PC-3 (cell line): ENCODE measurements around the gene ADM5. TPM values are rescaled to one million over a fixed set of nuclear protein-coding genes. Genes with fewer than 3 reads are reported as not detected.
A peak's percentile ranks its signal among the peaks of the same experiment; 100 is the strongest.

Experiments
- ATAC-seq: fragments of 200-7000 bp; cut with Tn5 transposase; 2 replicates; pipeline ENCODE4 v1.9.1; 2020; ENCODE audit warnings: mild to moderate bottlenecking, moderate library complexity
- BruUV-seq: library from RNA; stranded (reverse); fragments of 400-500 nt; replicated peaks from 2 replicates; lab custom pipeline; 2021; lab: Mats Ljungman, UMichigan
- CTCF ChIA-PET: fragments of 300-600 bp; sonication (Branson Sonifier 250); formaldehyde crosslinking; loops from one replicate; lab custom pipeline; 2022; ENCODE audit warnings: antibody characterized with exemption; lab: Charles Lee
- POLR2A ChIA-PET: fragments of 300-600 bp; sonication (Branson Sonifier 250); formaldehyde crosslinking; loops from one replicate; lab custom pipeline; 2022; ENCODE audit warnings: antibody characterized with exemption; ENCODE audit not compliant: unreplicated experiment; lab: Charles Lee
- DNase-seq: peaks from one replicate; pipeline ENCODE4 v3.0.0-alpha.2; 2015
- H2AFZ ChIP-seq: fragments of 300-600 bp; sonication (generic); 2 replicates; pipeline ENCODE4 v1.6.0; 2016; ENCODE audit warnings: antibody characterized with exemption, low read length
- H3F3A ChIP-seq: fragments of 300-600 bp; sonication (generic); one replicate; pipeline ENCODE4 v1.6.0; 2017; ENCODE audit warnings: antibody characterized with exemption, low read length, control low read depth, mild to moderate bottlenecking; ENCODE audit not compliant: unreplicated experiment
- H3K27ac ChIP-seq: fragments of 300-600 bp; sonication (generic); 2 replicates; pipeline ENCODE4 v1.5.1; 2016; ENCODE audit warnings: mild to moderate bottlenecking, low read length
- H3K27me3 ChIP-seq: fragments of 300-600 bp; sonication (generic); 2 replicates; pipeline ENCODE4 v1.6.1; 2016; ENCODE audit warnings: low read length, mixed read lengths
- H3K36me3 ChIP-seq: fragments of 300-600 bp; sonication (generic); 2 replicates; pipeline ENCODE4 v1.6.1; 2016; ENCODE audit warnings: low read depth, mixed run types, low read length, mixed read lengths
- H3K4me1 ChIP-seq: fragments of 300-600 bp; sonication (generic); 2 replicates; pipeline ENCODE4 v1.5.1; 2016; ENCODE audit warnings: low read length; ENCODE audit not compliant: insufficient read depth
- H3K4me2 ChIP-seq: fragments of 300-600 bp; sonication (generic); 2 replicates; pipeline ENCODE4 v1.6.0; 2016; ENCODE audit warnings: low read length
- H3K4me3 ChIP-seq: fragments of 300-600 bp; sonication (generic); 2 replicates; pipeline ENCODE4 v1.5.1; 2016; ENCODE audit warnings: mild to moderate bottlenecking, low read length, mixed read lengths
- H3K79me2 ChIP-seq: fragments of 300-600 bp; sonication (generic); 2 replicates; pipeline ENCODE4 v1.6.1; 2017; ENCODE audit warnings: low read length, mixed read lengths
- H3K9ac ChIP-seq: fragments of 300-600 bp; sonication (generic); 2 replicates; pipeline ENCODE4 v1.6.0; 2016; ENCODE audit warnings: mild to moderate bottlenecking, low read length
- H3K9me2 ChIP-seq: fragments of 300-600 bp; sonication (generic); replicated peaks from 2 replicates; pipeline ENCODE4 v1.6.1; 2016; ENCODE audit warnings: mixed run types, low read length, mixed read lengths
- H3K9me3 ChIP-seq: fragments of 300-600 bp; sonication (generic); 2 replicates; pipeline ENCODE4 v1.6.1; 2016; ENCODE audit warnings: low read length, mixed read lengths
- H4K20me1 ChIP-seq: fragments of 300-600 bp; sonication (generic); 2 replicates; pipeline ENCODE4 v1.6.1; 2016; ENCODE audit warnings: low read length, mixed read lengths
- EZH2 ChIP-seq: fragments of 300-600 bp; sonication (generic); IDR thresholded peaks from one replicate; pipeline ENCODE4 v1.6.1; 2017; ENCODE audit warnings: antibody characterized with exemption, mild to moderate bottlenecking, low read length; ENCODE audit not compliant: unreplicated experiment
- EZH2phosphoT487 ChIP-seq: fragments of 300-600 bp; sonication (generic); IDR thresholded peaks from 2 replicates; pipeline ENCODE4 v1.6.1; 2018; ENCODE audit warnings: mild to moderate bottlenecking, antibody characterized with exemption, low read length, borderline replicate concordance
- intact Hi-C: fragments of 100-400 bp; cut with micrococcal nuclease; formaldehyde crosslinking; loops from 2 replicates; pipeline ENCODE4 v1.9.0; 2023
- total RNA-seq: library from RNA; depleted of rRNA; stranded (reverse); fragments of >200 nt; gene quantifications from 2 replicates; pipeline ENCODE4 v1.2.3, GENCODE V29; 2014
- TF ChIP-seq, protein P1 (sequence below): fragments of 300-600 bp; sonication (generic); conservative IDR thresholded peaks from 2 replicates; pipeline ENCODE4 v1.5.1; 2017; ENCODE audit warnings: antibody characterized with exemption, low read depth, mild to moderate bottlenecking, low read length

Gene ADM5
- total RNA-seq, 1 experiment from 2014 or later: 6.3 TPM

DNA sequence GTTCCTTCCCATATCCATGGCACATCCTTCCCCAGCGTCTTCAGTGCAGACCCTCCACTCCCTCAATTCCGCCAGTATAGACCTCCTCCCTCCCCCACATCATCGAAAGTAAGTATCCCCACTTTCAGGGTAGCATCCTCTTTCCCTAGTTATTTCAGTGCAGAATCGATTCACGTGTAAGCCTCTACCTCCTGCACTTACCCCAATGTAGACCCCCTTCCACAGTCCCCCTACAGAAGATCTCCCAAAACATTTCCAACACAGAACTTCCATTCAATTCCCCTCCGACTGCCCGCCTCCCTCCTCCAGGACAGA, 24.4 kb upstream of the ADM5 start:
- Histone ChIP-seq H3K27ac (peak overlapping the region; percentile 60), H3K9me2 (no peaks in the 10 kb centered on the region), H3K9ac (peak overlapping the region; percentile 84), H3K36me3 (peaks cover 16% of the 10 kb centered on the region), H3K9me3 (no peaks in the 10 kb centered on the region), H3K27me3 (no peaks in the 10 kb centered on the region), H3K79me2 (peaks cover 36% of the 10 kb centered on the region), H3K4me3 (peak overlapping the region; percentile 89), H3F3A (no peaks in the 10 kb centered on the region), H3K4me2 (peak overlapping the region; percentile 98), H2AFZ (peak overlapping the region; percentile 88), H3K4me1 (peaks cover 18% of the 10 kb centered on the region), H4K20me1 (peaks cover 3% of the 10 kb centered on the region; the same call in 1 of the 2 replicates)
- CTCF ChIA-PET: interaction anchor here (0.6 kb wide), 1 partner anchor 94 kb away, joined by 3 read pairs; no protein-coding TSS in a partner anchor
- POLR2A ChIA-PET: interaction anchor here (0.6 to 0.9 kb wide), 4 partner anchors 25 to 137 kb away, joined by 4 to 7 read pairs (median 6); partner anchors contain the start of genes AP2A1, RCN3 and RRAS
- ATAC-seq (no peak), DNase-seq (peak; percentile 25)
- no peak for TF ChIP-seq EZH2phosphoT487
- TF ChIP-seq, protein P1, sequence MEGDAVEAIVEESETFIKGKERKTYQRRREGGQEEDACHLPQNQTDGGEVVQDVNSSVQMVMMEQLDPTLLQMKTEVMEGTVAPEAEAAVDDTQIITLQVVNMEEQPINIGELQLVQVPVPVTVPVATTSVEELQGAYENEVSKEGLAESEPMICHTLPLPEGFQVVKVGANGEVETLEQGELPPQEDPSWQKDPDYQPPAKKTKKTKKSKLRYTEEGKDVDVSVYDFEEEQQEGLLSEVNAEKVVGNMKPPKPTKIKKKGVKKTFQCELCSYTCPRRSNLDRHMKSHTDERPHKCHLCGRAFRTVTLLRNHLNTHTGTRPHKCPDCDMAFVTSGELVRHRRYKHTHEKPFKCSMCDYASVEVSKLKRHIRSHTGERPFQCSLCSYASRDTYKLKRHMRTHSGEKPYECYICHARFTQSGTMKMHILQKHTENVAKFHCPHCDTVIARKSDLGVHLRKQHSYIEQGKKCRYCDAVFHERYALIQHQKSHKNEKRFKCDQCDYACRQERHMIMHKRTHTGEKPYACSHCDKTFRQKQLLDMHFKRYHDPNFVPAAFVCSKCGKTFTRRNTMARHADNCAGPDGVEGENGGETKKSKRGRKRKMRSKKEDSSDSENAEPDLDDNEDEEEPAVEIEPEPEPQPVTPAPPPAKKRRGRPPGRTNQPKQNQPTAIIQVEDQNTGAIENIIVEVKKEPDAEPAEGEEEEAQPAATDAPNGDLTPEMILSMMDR: no peak
- no peak for TF ChIP-seq EZH2
- intact Hi-C loops: loop anchor here (1.0 to 2.0 kb wide), 3 partner anchors 11 to 74 kb away; partner anchors contain the start of genes PRR12 and RRAS
- no TSS peak for BruUV-seq

DNA sequence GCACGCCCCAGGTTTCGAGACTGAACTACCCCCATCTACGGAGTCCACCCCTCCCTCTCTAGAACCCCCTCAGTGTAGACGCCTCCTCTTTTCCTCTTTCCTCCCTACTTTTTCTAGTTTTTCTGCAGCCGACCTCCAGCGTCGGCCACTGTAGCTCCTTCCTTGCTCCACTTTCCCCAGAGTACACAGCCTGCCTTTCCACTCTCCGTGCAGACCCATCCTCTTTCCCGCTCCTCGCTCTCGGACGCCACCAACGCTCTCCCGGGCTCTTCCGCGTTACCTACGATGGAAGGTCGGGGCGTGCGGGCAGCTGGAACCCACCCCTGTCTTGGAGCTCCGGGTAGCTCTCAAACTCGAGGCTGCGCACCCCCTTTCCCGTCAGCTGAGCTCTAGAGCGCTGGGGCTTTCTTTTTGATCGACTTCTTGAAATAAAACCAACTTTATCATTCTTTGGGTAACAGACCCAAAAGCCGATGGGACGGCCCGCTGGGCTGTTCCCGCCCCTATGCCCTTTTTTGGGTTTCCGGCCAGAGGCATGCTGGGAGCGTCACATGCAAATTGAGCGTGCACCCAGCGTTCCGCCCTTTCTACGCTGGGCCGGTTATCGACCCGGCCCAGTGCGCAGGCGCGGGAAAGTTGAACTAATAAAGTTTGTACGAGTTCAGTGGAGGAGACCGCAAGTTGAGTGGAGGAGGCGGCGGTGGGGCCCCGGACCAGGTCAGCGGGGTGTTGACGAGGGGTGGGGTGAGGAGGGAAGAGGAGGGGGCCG, 23.9 kb upstream of the ADM5 start, which contains the start of the genes BCL2L12 and IRF3:
Gene BCL2L12 (plus strand): TSS at position 583 of the 769 bp plus-strand sequence. CDS start 760 bp downstream, outside the sequence.
Gene IRF3 (minus strand): TSS at position 507 of the 769 bp plus-strand sequence. CDS start 1,019 bp downstream, outside the sequence.
- POLR2A ChIA-PET: interaction anchor here (0.6 to 0.9 kb wide), 2 partner anchors 25 to 138 kb away, joined by 6 to 7 read pairs; partner anchors contain the start of genes RCN3 and RRAS
- peaks cover 36% of the 10 kb centered on the region for H3K79me2 ChIP-seq
- BruUV-seq: TSS peak; percentile 59
- peaks cover 3% of the 10 kb centered on the region; the same call in 1 of the 2 replicates for H4K20me1 ChIP-seq
- H3K4me1 ChIP-seq: peaks cover 18% of the 10 kb centered on the region
- no peaks in the 10 kb centered on the region for H3K9me3 ChIP-seq
- DNase-seq (peak; percentile 100), ATAC-seq (peak; percentile 80)
- TF ChIP-seq EZH2: no peak
- TF ChIP-seq, protein P1: no peak
- no peak for TF ChIP-seq EZH2phosphoT487
- peak within 1 kb of the TSS; percentile 60 for H3K27ac ChIP-seq
- peak within 1 kb of the TSS; percentile 84 for H3K9ac ChIP-seq
- no peaks in the 10 kb centered on the region for H3K27me3 ChIP-seq
- H3K4me3 ChIP-seq: peak within 1 kb of the TSS; percentile 89
- H3F3A ChIP-seq: no peaks in the 10 kb centered on the region
- CTCF ChIA-PET: interaction anchor here (0.5 kb wide), 1 partner anchor 96 kb away, joined by 4 read pairs; no protein-coding TSS in a partner anchor
- peak within 1 kb of the TSS; percentile 98 for H3K4me2 ChIP-seq
- peaks cover 16% of the 10 kb centered on the region for H3K36me3 ChIP-seq
- no peaks in the 10 kb centered on the region for H3K9me2 ChIP-seq
- peak within 1 kb of the TSS; percentile 88 for H2AFZ ChIP-seq
- intact Hi-C loops: loop anchor here (1.0 to 2.0 kb wide), 3 partner anchors 11 to 75 kb away; partner anchors contain the start of genes PRR12 and RRAS
